Vagina (tissue), 2 donors: ENCODE data around the gene KRT2. TPM values are rescaled to one million over a fixed set of nuclear protein-coding genes. Genes with fewer than 3 reads are reported as not detected.

Source experiments
- DNase-seq, 2 donors: peaks; one replicate each; pipeline ENCODE4 v3.0.0-alpha.2; 2017; ENCODE audit errors: extremely low spot score in 2 of 2
- H3K27ac ChIP-seq: fragments of 200-600 bp; sonication (generic); one replicate; pipeline ENCODE4 v1.5.1; 2019
- H3K27me3 ChIP-seq: fragments of 200-600 bp; sonication (generic); one replicate; pipeline ENCODE4 v1.5.1; 2019
- H3K36me3 ChIP-seq, 2 donors: fragments of 200-600 bp; sonication (generic); one replicate each; pipeline ENCODE4 v1.5.1; 2017 to 2019
- H3K4me1 ChIP-seq: fragments of 200-600 bp; sonication (generic); one replicate; pipeline ENCODE4 v1.5.1; 2019
- H3K4me3 ChIP-seq, 2 donors: fragments of 200-600 bp; sonication (generic); 1 replicate in 1 of 2; 2 replicates in 1 of 2; pipeline ENCODE4 v1.5.1; 2016 to 2019
- H3K9me3 ChIP-seq: fragments of 200-600 bp; sonication (generic); one replicate; pipeline ENCODE4 v1.5.1; 2019
- POLR2A ChIP-seq, 2 donors: fragments of 450-650 bp; IDR thresholded peaks; one replicate each; pipeline ENCODE4 v1.6.1; 2017; ENCODE audit warnings: antibody characterized with exemption in 2 of 2, mild to moderate bottlenecking in 2 of 2, moderate library complexity in 2 of 2
- POLR2AphosphoS5 ChIP-seq, 2 donors: sonication (generic); formaldehyde crosslinking; IDR thresholded peaks; one replicate each; pipeline ENCODE4 v1.9.0; 2017; ENCODE audit warnings: antibody characterized with exemption in 2 of 2, mild to moderate bottlenecking in 2 of 2, low read depth in 1 of 2; ENCODE audit not compliant: insufficient read depth in 1 of 2
- intact Hi-C: fragments of 100-400 bp; cut with DNase I; formaldehyde crosslinking; loops from one replicate; pipeline ENCODE4 v1.15.1; 2023
- total RNA-seq: library from RNA; depleted of rRNA; stranded (reverse); fragments of >200 nt; gene quantifications from one replicate; pipeline ENCODE4 v1.2.3, GENCODE V29; 2016
- TF ChIP-seq, protein P1 (sequence below), 3 experiments: fragments of 450-650 bp in 2 of 3; fragments of 200-600 bp in 1 of 3; sonication (generic) in 1 of 3; IDR thresholded peaks; one replicate each; pipeline ENCODE4 v1.5.1; 2017 to 2019; ENCODE audit warnings: antibody characterized with exemption in 3 of 3, mild to moderate bottlenecking in 2 of 3, moderate library complexity in 2 of 3

The KRT2 gene
- total RNA-seq, 1 donor from 2014 or later: 2.0 TPM

DNA sequence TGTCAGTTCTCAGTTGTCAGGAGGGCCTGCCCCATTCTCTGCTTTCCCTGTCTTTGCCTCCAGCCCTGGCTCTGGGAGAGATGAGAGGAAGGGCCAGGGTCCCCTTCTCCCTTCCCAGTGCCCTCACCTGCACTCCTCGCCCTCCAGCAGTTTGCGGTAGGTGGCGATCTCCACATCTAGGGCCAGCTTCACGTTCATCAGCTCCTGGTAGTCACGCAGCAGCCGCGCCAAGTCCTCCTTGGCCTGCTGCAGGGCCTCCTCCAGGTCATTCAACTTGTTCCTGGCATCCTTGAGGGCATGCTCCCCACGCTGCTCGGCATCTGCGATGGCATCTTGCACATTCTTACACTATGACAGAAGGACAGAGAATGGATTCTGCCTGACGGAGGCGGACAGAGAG is 5.4 kb downstream of the KRT2 start:
- Histone ChIP-seq H3K36me3 (no peaks in the 10 kb centered on the region), H3K4me1 (peaks cover 8% of the 10 kb centered on the region), H3K27me3 (no peaks in the 10 kb centered on the region), H3K9me3 (no peaks in the 10 kb centered on the region), H3K27ac (no peak overlapping the region), H3K4me3 (no peak overlapping the region)
- TF ChIP-seq POLR2A (IDR thresholded peaks at IDR 0.05) (no peak), POLR2AphosphoS5 (IDR thresholded peaks at IDR 0.05; ENCODE audit: insufficient read depth in 1 of 2, low read depth in 1 of 2) (no peak)
- TF ChIP-seq, protein P1, sequence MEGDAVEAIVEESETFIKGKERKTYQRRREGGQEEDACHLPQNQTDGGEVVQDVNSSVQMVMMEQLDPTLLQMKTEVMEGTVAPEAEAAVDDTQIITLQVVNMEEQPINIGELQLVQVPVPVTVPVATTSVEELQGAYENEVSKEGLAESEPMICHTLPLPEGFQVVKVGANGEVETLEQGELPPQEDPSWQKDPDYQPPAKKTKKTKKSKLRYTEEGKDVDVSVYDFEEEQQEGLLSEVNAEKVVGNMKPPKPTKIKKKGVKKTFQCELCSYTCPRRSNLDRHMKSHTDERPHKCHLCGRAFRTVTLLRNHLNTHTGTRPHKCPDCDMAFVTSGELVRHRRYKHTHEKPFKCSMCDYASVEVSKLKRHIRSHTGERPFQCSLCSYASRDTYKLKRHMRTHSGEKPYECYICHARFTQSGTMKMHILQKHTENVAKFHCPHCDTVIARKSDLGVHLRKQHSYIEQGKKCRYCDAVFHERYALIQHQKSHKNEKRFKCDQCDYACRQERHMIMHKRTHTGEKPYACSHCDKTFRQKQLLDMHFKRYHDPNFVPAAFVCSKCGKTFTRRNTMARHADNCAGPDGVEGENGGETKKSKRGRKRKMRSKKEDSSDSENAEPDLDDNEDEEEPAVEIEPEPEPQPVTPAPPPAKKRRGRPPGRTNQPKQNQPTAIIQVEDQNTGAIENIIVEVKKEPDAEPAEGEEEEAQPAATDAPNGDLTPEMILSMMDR (IDR thresholded peaks at IDR 0.05): no peak
- DNase-seq: peak; percentile 54 to 77
- intact Hi-C loops: no loop called here

DNA sequence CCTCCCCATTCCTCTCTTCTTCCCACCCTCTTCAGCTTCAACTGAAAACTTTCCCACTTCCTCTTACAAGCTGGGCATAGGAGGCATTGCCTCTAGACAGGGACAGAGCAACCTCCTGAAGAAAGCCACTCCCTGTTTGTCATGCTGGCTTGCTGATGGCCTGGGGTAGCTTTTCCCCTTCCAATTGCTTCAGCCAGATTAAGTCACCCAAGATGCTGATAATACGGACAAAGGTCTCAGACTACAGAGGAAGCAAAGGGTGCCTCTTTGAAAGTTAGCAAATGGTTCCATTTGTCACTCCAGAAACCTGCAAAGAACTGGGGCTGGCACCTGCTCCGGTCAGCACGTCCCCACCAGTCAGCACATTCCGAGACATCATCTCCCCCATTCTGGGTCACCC is 6.0 kb downstream of the KRT2 start:
- H3K27ac ChIP-seq: no peak overlapping the region
- H3K4me1 ChIP-seq: peaks cover 8% of the 10 kb centered on the region
- peak; percentile 64 to 72 for DNase-seq
- no peak overlapping the region for H3K4me3 ChIP-seq
- no peaks in the 10 kb centered on the region for H3K36me3 ChIP-seq
- no peaks in the 10 kb centered on the region for H3K27me3 ChIP-seq
- no peaks in the 10 kb centered on the region for H3K9me3 ChIP-seq
- TF ChIP-seq POLR2AphosphoS5 (IDR thresholded peaks at IDR 0.05; ENCODE audit: insufficient read depth in 1 of 2, low read depth in 1 of 2) (no peak), POLR2A (IDR thresholded peaks at IDR 0.05) (no peak)
- TF ChIP-seq, protein P1 (IDR thresholded peaks at IDR 0.05): no peak
- intact Hi-C loops: no loop called here

DNA sequence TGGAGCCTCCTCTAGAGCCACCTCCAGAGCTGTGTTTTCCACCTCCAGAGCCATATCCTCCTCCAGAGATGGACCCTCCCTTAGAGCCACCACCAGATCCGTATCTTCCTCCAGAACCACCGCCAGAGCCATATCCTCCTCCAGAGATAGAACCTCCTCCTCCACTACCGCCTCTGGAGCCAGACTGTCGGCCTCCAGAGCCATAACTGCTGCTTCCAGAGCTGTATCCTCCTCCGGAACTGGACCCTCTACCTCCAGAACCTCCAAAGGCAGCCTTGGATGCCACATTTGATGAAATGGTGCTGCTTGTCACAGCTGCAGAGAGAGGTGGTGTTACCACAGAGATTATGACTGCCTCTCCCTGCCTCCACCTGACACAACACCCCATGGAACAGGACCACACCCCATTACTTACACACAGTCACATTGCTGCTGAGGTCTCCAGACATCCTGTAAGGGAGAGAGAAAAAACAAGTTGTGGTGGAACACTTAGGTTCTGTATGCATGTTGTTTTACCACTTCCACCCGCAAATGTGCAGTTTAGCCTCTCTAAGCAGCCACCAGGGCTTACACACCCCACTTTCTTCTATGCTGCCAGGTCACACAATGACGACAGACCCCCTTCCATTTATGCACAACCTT is 6.8 kb downstream of the KRT2 start:
- H3K27ac ChIP-seq: no peak overlapping the region
- TF ChIP-seq, protein P1 (IDR thresholded peaks at IDR 0.05): no peak
- TF ChIP-seq POLR2AphosphoS5 (IDR thresholded peaks at IDR 0.05; ENCODE audit: insufficient read depth in 1 of 2, low read depth in 1 of 2): no peak
- TF ChIP-seq POLR2A (IDR thresholded peaks at IDR 0.05): no peak

DNA sequence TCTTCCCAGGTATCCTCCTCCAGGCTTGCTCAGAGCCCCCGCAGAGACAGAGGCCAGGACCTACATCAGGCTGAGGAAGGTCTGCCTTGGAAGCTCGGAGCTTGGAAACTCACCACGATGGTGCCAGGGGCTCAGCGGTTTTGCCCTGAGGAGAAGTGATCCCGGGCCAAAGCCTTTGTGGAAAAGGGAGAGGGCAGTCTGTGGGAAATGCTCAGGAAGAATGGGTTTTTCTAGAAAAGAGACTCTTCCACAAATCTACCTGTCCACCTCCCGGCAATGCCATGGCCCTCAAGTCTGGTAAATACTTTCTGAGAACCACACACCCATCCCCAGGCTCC is 8.0 kb downstream of the KRT2 start:
- H3K4me1 ChIP-seq: no peaks in the 10 kb centered on the region
- peak in 1 of 2 donors; percentile 43 for DNase-seq
- H3K9me3 ChIP-seq: no peaks in the 10 kb centered on the region
- intact Hi-C loops: no loop called here
- no peaks in the 10 kb centered on the region for H3K36me3 ChIP-seq
- H3K27me3 ChIP-seq: no peaks in the 10 kb centered on the region
- H3K27ac ChIP-seq: no peak overlapping the region
- TF ChIP-seq, protein P1 (IDR thresholded peaks at IDR 0.05): no peak
- TF ChIP-seq POLR2A (IDR thresholded peaks at IDR 0.05) (no peak), POLR2AphosphoS5 (IDR thresholded peaks at IDR 0.05; ENCODE audit: insufficient read depth in 1 of 2, low read depth in 1 of 2) (no peak)
- H3K4me3 ChIP-seq: no peak overlapping the region

More for the DNA sequence above, 6.8 kb downstream of the KRT2 start:
- intact Hi-C loops: no loop called here
- H3K9me3 ChIP-seq: no peaks in the 10 kb centered on the region
- no peak overlapping the region for H3K4me3 ChIP-seq
- H3K4me1 ChIP-seq: peaks cover 4% of the 10 kb centered on the region
- peak; percentile 67 to 76 for DNase-seq
- no peaks in the 10 kb centered on the region for H3K27me3 ChIP-seq
- no peaks in the 10 kb centered on the region for H3K36me3 ChIP-seq

DNA sequence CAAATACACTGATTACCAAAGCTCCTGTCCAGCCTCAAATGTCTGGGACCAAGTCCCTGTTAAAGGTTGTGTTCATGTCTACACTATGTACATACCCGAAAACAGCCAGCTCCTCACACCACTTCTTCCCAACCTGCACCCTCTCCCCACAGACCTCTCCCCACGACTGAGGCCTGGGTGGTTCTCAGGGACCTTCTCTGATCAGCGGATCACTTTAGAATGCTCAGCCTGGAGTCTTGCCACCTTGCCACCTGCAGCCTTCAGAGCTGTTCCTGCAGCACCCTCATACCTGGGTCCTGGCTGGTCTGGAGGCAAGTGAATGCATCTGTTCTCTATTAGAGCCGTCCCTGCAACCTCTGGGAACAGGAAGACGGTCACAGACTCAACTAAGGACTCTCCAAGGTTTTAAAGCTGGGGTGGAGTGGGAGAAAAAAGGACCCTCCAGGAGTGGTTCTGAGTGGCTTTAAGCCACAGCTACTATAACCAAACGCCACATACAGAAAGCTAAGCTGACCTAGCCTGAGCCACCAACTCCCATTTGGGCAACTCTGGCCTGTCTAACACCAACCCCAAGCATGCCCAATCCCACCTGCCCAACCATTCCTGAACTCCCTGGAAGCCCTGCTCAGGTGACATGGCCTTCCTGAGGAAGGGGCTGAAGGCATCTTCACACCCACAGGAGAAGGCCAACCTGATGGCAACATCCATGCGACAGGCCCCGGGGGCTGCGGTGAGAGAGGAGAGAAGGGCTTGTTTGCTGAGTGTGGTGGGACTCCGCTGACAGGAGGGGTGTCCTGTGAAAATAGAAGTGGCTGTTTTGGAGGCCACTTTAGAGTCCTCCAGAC is 8.6 kb downstream of the KRT2 start:
- Histone ChIP-seq H3K27me3 (no peaks in the 10 kb centered on the region), H3K4me3 (no peak overlapping the region), H3K9me3 (no peaks in the 10 kb centered on the region), H3K27ac (no peak overlapping the region), H3K36me3 (no peaks in the 10 kb centered on the region), H3K4me1 (no peaks in the 10 kb centered on the region)
- DNase-seq: peak; percentile 67
- intact Hi-C loops: no loop called here
- TF ChIP-seq, protein P1 (IDR thresholded peaks at IDR 0.05): no peak
- no peak for TF ChIP-seq POLR2A (IDR thresholded peaks at IDR 0.05)
- TF ChIP-seq POLR2AphosphoS5 (IDR thresholded peaks at IDR 0.05; ENCODE audit: insufficient read depth in 1 of 2, low read depth in 1 of 2): no peak
